ENCODE results near the gene RND3. TPM values are rescaled to one million over a fixed set of nuclear protein-coding genes. Genes with fewer than 3 reads are reported as not detected.

Gene RND3
- total and polyA plus RNA-seq, 2 donors (not counting 1 experiment from before 2014, with no cell fraction given): not detected

DNA sequence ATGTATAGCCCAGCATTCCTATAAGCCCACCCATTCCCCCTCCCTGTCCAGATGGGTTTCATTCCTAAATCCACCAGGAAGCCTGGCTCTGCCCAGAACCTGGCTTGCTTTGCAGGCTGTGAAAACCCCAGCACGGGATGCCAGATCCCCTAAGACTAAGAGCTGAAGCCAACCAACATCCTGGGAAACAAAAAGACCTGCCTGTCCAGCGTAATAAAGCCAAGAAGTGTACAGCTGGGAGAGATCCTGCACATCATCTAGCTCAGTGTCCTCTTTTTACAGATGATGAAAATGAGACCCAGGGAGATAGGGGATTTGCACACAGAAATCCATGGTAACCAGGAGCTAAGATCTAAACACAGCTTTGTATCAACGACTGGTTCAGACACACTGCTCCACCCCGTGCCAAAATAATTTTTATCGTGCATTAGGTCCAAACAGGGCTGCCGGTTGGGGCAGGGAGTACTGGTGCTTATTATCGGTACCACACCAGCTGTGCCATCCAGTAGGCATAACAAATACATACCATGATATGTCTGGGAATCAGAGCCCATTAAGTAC lies 2.9 kb downstream of the RND3 start:
- H3K4me1 Mint-ChIP-seq: peaks cover 6% of the 10 kb centered on the region
- no peak overlapping the region for H3K4me3 ChIP-seq (ENCODE audit: control extremely low read depth in 1 of 5, extremely low read depth in 1 of 5, insufficient read depth in 1 of 5, low read depth in 2 of 5, low read length in 4 of 5)
- H3K9me3 Mint-ChIP-seq (ENCODE audit: insufficient read depth): no peaks in the 10 kb centered on the region
- no peak overlapping the region for H3K4me3 Mint-ChIP-seq
- CTCF ChIA-PET: no interaction called here
- intact Hi-C loops (cut with micrococcal nuclease): no loop called here
- no peak overlapping the region for H3K27ac Mint-ChIP-seq
- no peak overlapping the region for H3K27ac ChIP-seq (ENCODE audit: low read length in 2 of 2)
- POLR2A ChIA-PET: no interaction called here
- H3K36me3 ChIP-seq (replicated peaks in 1 of 2; ENCODE audit: control extremely low read depth in 1 of 2, control insufficient read depth in 1 of 2, extremely low read depth in 1 of 2, insufficient read depth in 2 of 2, low read length in 1 of 2): no peaks in the 10 kb centered on the region
- TF ChIP-seq, protein P1, sequence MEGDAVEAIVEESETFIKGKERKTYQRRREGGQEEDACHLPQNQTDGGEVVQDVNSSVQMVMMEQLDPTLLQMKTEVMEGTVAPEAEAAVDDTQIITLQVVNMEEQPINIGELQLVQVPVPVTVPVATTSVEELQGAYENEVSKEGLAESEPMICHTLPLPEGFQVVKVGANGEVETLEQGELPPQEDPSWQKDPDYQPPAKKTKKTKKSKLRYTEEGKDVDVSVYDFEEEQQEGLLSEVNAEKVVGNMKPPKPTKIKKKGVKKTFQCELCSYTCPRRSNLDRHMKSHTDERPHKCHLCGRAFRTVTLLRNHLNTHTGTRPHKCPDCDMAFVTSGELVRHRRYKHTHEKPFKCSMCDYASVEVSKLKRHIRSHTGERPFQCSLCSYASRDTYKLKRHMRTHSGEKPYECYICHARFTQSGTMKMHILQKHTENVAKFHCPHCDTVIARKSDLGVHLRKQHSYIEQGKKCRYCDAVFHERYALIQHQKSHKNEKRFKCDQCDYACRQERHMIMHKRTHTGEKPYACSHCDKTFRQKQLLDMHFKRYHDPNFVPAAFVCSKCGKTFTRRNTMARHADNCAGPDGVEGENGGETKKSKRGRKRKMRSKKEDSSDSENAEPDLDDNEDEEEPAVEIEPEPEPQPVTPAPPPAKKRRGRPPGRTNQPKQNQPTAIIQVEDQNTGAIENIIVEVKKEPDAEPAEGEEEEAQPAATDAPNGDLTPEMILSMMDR (IDR thresholded peaks at IDR 0.05): no peak
- TF ChIP-seq EZH2 (IDR thresholded peaks at IDR 0.05; ENCODE audit: borderline replicate concordance, insufficient read depth, low read depth, low read length, poor library complexity, severe bottlenecking): no peak
- no peak for DNase-seq
- peaks cover 49% of the 10 kb centered on the region for H3K27me3 Mint-ChIP-seq
- H3K4me2 ChIP-seq (replicated peaks; ENCODE audit: low read depth, low read length, poor library complexity, severe bottlenecking): no peak overlapping the region
- H3K27me3 ChIP-seq (replicated peaks in 1 of 4; ENCODE audit: control extremely low read depth in 1 of 4, control insufficient read depth in 3 of 4, insufficient read depth in 4 of 4, low read length in 3 of 4): peaks cover 0 to 24% (median 4%) of the 10 kb centered on the region in 4 experiments
- ATAC-seq (ENCODE audit: low read depth): no peak
- peaks cover 0 to 15% (median 0%) of the 10 kb centered on the region in 3 donors for H3K9me3 ChIP-seq (ENCODE audit: control extremely low read depth in 1 of 3, control insufficient read depth in 2 of 3, insufficient read depth in 1 of 3, low read length in 2 of 3)
- H4K20me1 ChIP-seq (ENCODE audit: control insufficient read depth, insufficient read depth, low read length, poor library complexity, severe bottlenecking): no peaks in the 10 kb centered on the region
- peaks cover 3% of the 10 kb centered on the region in 2 donors for H3K4me1 ChIP-seq (ENCODE audit: control insufficient read depth in 2 of 2, insufficient read depth in 2 of 2, low read length in 2 of 2)
- H3K79me2 ChIP-seq (ENCODE audit: control insufficient read depth, insufficient read depth, low read length): no peaks in the 10 kb centered on the region
- H2AFZ ChIP-seq (ENCODE audit: insufficient read depth, low read depth, low read length, poor library complexity, severe bottlenecking): no peak overlapping the region
- no peak overlapping the region for H3K9ac ChIP-seq (ENCODE audit: low read length)
- 72% methylated on average over 6 of the region's 7 CpGs for WGBS (ENCODE audit: insufficient coverage)

DNA sequence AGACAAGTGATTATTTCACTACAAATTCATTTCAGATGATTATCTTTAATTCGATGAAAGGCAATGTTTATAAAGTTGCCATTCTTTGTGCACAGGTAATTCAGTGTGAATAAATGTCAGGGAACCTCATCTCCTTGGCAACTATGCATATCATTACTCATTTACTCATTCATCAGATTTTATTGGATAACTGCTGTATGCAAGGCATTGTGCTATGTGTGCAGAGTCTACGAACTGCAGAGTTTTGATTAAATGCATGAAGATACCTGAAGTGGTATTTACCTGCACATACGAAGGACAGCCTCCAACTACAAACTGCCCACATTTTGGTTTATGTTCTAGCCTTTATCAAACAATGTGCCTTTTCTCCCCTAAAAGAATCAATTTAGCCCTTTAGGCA lies 3.5 kb downstream of the RND3 start:
- ATAC-seq (ENCODE audit: low read depth) (no peak), DNase-seq (no peak)
- peaks cover 3% of the 10 kb centered on the region in 2 donors for H3K4me1 ChIP-seq (ENCODE audit: control insufficient read depth in 2 of 2, insufficient read depth in 2 of 2, low read length in 2 of 2)
- no peak overlapping the region for H3K4me2 ChIP-seq (replicated peaks; ENCODE audit: low read depth, low read length, poor library complexity, severe bottlenecking)
- H4K20me1 ChIP-seq (ENCODE audit: control insufficient read depth, insufficient read depth, low read length, poor library complexity, severe bottlenecking): no peaks in the 10 kb centered on the region
- no peaks in the 10 kb centered on the region for H3K36me3 ChIP-seq (replicated peaks in 1 of 2; ENCODE audit: control extremely low read depth in 1 of 2, control insufficient read depth in 1 of 2, extremely low read depth in 1 of 2, insufficient read depth in 2 of 2, low read length in 1 of 2)
- intact Hi-C loops (cut with micrococcal nuclease): no loop called here
- H3K4me3 Mint-ChIP-seq: no peak overlapping the region
- H3K27ac ChIP-seq (ENCODE audit: low read length in 2 of 2): no peak overlapping the region
- no peaks in the 10 kb centered on the region for H3K79me2 ChIP-seq (ENCODE audit: control insufficient read depth, insufficient read depth, low read length)
- no peak overlapping the region for H3K9ac ChIP-seq (ENCODE audit: low read length)
- peaks cover 47% of the 10 kb centered on the region for H3K27me3 Mint-ChIP-seq
- CTCF ChIA-PET: no interaction called here
- no peaks in the 10 kb centered on the region for H3K9me3 Mint-ChIP-seq (ENCODE audit: insufficient read depth)
- peaks cover 6% of the 10 kb centered on the region for H3K4me1 Mint-ChIP-seq
- H2AFZ ChIP-seq (ENCODE audit: insufficient read depth, low read depth, low read length, poor library complexity, severe bottlenecking): no peak overlapping the region
- peaks cover 0 to 15% (median 0%) of the 10 kb centered on the region in 3 donors for H3K9me3 ChIP-seq (ENCODE audit: control extremely low read depth in 1 of 3, control insufficient read depth in 2 of 3, insufficient read depth in 1 of 3, low read length in 2 of 3)
- H3K27me3 ChIP-seq (replicated peaks in 1 of 4; ENCODE audit: control extremely low read depth in 1 of 4, control insufficient read depth in 3 of 4, insufficient read depth in 4 of 4, low read length in 3 of 4): peaks cover 0 to 24% (median 3%) of the 10 kb centered on the region in 4 experiments
- POLR2A ChIA-PET: no interaction called here
- WGBS (ENCODE audit: insufficient coverage): no CpG with 5 or more reads among the region's 3 CpGs
- no peak for TF ChIP-seq EZH2 (IDR thresholded peaks at IDR 0.05; ENCODE audit: borderline replicate concordance, insufficient read depth, low read depth, low read length, poor library complexity, severe bottlenecking)
- TF ChIP-seq, protein P1 (IDR thresholded peaks at IDR 0.05): no peak
- H3K4me3 ChIP-seq (ENCODE audit: control extremely low read depth in 1 of 5, extremely low read depth in 1 of 5, insufficient read depth in 1 of 5, low read depth in 2 of 5, low read length in 4 of 5): no peak overlapping the region
- no peak overlapping the region for H3K27ac Mint-ChIP-seq
